AG04449 (cell line): Measurements from ENCODE around the gene EMILIN2.

Source experiments
- CTCF ChIA-PET: fragments of 350-600 bp; formaldehyde crosslinking; extraction: SDS; loops from one replicate; lab custom pipeline; 2021; ENCODE audit warnings: antibody characterized with exemption; lab: Yijun Ruan, JAX
- POLR2A ChIA-PET: fragments of 400-600, 350-600 bp; formaldehyde crosslinking; extraction: SDS; loops from one replicate; lab custom pipeline; 2020; ENCODE audit warnings: antibody characterized with exemption, inconsistent platforms; lab: Yijun Ruan, JAX
- DNase-seq: peaks from one replicate; pipeline ENCODE4 v3.0.0-alpha.2; 2010; ENCODE audit warnings: low read depth, low spot score
- H3K4me3 ChIP-seq: 2 replicates; pipeline ENCODE4 v1.5.1; 2011; ENCODE audit warnings: low read depth, mild to moderate bottlenecking, control low read depth, low read length
- TF ChIP-seq, protein P1 (sequence below): IDR thresholded peaks from one replicate; pipeline ENCODE4 v1.5.1; 2011; ENCODE audit warnings: mild to moderate bottlenecking, moderate library complexity, low read length, control low read depth, inconsistent platforms; ENCODE audit not compliant: insufficient read depth; ENCODE audit errors: missing control alignments

EMILIN2 gene

DNA sequence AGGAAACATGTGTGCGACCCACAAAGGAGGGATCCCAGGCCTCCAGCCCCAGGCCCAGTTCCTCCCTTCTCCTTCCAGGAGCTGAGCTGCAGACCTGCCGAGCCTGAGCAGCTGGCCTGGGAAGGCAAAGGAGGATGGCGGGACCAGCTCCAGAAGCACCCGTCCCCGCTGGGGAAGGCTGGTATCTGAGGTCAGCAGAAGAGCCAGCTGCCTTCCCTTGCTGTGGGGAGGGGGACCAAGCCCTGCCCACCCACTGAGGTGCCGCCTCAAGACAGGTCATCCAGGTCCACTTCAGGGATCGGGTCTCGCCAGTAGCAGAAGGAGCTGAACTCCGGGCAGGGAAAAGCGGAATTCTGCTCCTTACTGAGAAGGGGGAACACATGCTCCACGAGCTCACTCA lies 73.2 kb downstream of the EMILIN2 start:
- TF ChIP-seq, protein P1, sequence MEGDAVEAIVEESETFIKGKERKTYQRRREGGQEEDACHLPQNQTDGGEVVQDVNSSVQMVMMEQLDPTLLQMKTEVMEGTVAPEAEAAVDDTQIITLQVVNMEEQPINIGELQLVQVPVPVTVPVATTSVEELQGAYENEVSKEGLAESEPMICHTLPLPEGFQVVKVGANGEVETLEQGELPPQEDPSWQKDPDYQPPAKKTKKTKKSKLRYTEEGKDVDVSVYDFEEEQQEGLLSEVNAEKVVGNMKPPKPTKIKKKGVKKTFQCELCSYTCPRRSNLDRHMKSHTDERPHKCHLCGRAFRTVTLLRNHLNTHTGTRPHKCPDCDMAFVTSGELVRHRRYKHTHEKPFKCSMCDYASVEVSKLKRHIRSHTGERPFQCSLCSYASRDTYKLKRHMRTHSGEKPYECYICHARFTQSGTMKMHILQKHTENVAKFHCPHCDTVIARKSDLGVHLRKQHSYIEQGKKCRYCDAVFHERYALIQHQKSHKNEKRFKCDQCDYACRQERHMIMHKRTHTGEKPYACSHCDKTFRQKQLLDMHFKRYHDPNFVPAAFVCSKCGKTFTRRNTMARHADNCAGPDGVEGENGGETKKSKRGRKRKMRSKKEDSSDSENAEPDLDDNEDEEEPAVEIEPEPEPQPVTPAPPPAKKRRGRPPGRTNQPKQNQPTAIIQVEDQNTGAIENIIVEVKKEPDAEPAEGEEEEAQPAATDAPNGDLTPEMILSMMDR = no peak
- POLR2A ChIA-PET = no interaction called here
- no peak for DNase-seq
- H3K4me3 ChIP-seq = no peak overlapping the region
- CTCF ChIA-PET = interaction anchor here (0.8 to 2.6 kb wide), 3 partner anchors 12 to 326 kb away, joined by 3 to 6 read pairs (median 4); no protein-coding TSS in a partner anchor

DNA sequence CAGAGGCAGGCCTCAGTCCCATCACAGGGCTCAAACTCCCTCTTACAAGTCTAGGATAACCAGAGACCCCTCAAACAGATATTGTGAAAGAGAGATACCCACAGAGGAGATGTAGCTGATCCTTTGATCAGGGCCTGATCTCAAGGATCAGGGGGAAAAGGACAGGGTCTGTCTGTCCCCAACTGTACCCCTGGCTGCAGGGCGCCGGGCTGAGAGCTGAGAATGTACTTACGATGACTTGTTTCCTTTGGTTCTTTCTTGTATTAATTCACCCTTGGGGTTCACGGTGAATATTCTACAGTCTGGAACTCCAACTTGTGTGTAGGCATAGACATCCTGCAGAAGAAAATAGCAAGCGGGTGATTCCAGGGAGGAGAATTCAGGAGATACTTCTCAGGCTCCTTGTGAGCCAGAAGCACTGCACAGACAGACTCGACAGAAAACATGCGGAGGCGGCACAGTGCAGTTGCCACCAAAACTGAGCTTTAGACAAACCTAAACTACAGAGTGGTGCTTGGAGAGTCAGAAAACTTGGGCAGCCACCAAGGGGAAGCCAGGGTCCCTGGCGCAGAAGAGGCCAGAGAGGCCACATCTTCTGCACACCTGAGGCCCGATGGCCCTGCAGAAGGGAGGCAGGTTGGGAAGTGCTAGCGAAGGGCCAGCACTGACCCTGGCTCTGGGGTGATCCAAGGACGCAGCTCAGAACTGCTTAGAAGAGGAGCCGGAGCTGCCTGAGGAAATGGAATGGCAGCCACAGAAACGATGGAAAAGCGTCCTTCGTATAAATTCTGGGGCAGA lies 73.9 kb downstream of the EMILIN2 start:
- no peak overlapping the region for H3K4me3 ChIP-seq
- no peak for DNase-seq
- CTCF ChIA-PET = interaction anchor here (0.6 to 2.6 kb wide), 4 partner anchors 22 to 325 kb away, joined by 3 to 6 read pairs (median 4); no protein-coding TSS in a partner anchor
- TF ChIP-seq, protein P1 = no peak
- POLR2A ChIA-PET = no interaction called here

DNA sequence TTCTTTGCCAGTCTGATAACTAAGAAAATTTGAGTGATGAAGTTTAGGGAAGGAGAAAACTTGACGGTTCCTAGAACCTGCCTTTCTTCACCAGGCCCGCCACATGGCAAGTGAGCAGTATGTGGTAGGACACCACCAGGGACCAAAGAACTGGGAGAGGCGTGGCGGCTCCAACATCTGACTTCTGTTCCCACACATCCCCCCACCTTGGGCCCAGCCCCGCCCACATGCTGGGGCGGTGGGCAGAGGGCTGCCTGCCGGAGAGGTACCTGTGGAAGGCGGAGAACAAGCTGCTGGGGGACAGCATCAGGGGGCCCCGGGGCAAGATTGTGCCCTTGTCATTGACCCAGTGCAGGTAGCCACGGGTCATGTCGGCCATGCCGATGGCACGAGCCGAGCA lies 75.0 kb downstream of the EMILIN2 start:
- ChIA-PET CTCF (no interaction called here), POLR2A (no interaction called here)
- no peak overlapping the region for H3K4me3 ChIP-seq
- no peak for DNase-seq
- TF ChIP-seq, protein P1 = no peak

DNA sequence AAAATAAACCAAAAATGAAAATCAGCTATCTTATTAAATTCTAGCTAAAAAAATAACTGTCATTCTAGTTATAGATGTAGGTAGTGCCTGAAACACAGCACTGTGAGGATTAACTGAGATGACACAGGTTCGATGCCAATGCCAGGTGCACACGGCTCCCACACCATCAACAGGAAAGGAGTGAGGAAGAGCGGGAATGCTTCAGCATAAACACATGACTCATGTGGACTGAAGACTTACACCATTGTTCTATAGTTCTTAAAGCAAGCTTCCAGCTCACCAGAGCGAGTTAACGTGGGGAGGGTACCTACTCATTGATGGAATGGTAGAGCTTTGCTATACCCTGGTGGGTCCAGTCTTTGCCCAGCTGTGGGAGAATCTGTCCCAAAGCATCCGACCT lies 76.7 kb downstream of the EMILIN2 start:
- no peak for DNase-seq
- no peak overlapping the region for H3K4me3 ChIP-seq
- TF ChIP-seq, protein P1 = no peak
- ChIA-PET CTCF (interaction anchor here (1.4 to 2.2 kb wide), 4 partner anchors 8 to 323 kb away, joined by 4 to 15 read pairs (median 8); no protein-coding TSS in a partner anchor), POLR2A (interaction anchor here (0.6 kb wide), 1 partner anchor 317 kb away, joined by 5 read pairs; no protein-coding TSS in a partner anchor)

DNA sequence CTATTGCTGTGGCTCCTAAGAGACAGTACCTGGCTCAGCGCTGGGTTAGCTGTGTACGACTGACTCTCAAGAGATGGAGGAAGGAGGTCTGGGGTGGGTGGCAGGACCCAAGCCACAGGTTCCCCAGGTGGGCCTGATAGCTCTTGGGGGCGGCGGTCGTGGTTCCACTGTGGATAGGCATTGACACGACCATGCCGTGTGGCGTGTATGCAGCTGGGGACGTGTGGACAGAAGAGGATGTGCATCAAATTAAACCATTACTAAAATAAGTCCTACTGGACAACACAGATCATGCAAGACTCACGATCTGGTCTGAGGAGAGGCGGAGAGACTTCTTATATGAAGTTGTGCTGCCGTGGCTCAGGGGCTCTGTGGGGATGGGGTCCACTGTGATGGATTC lies 78.1 kb downstream of the EMILIN2 start:
- TF ChIP-seq, protein P1 = no peak
- DNase-seq = no peak
- ChIA-PET CTCF (interaction anchor here (0.8 to 2.2 kb wide), 7 partner anchors 8 to 321 kb away, joined by 3 to 15 read pairs (median 5); no protein-coding TSS in a partner anchor), POLR2A (no interaction called here)
- H3K4me3 ChIP-seq = no peak overlapping the region

DNA sequence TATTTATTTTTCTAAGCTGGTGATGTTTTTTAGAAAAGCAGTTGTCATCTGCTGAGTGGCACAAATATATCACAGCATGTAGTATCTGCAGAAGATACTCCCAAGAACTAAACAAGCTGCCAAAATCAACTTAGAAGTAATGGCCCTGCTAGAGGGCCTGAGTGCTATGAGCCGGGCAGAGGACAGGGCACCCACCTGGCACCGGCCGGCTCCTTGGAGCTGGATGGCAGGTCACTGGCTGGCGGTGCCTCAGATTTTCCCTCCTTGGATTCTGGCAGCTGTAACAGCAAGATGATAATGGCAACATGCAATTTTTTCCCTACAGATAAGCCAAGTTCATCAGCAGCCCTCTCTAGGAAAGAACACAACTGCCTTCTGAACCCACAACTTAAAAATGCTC lies 79.7 kb downstream of the EMILIN2 start:
- TF ChIP-seq, protein P1 = no peak
- DNase-seq = no peak
- POLR2A ChIA-PET = no interaction called here
- no peak overlapping the region for H3K4me3 ChIP-seq
- CTCF ChIA-PET = interaction anchor here (0.8 to 4.5 kb wide), 4 partner anchors 136 to 319 kb away, joined by 3 to 17 read pairs (median 6); no protein-coding TSS in a partner anchor
